Mesenteric fat pad (tissue), 1 donor: ENCODE data around the gene LRRC59. TPM values are rescaled to one million over a fixed set of nuclear protein-coding genes. Genes with fewer than 3 reads are reported as not detected.
"Not testable (repeated sequence)": the region's sequence is repeated elsewhere in the genome, so short reads cannot be mapped to it uniquely, and the experiment has no call there.

Experiments
- DNase-seq: peaks from one replicate; pipeline ENCODE4 v3.0.0-alpha.2; 2020; ENCODE audit warnings: low spot score
- long read RNA-seq: library from polyadenylated mRNA; unstranded; transcript quantifications from one replicate; pipeline ENCODE4 v2.0.0, GENCODE V29; 2020
- total RNA-seq: library from RNA; stranded (reverse); fragmentation: NEBNext Ultra II Directional; extraction: Animal tissue kit (Norgen Biotek cat#: 25700); gene quantifications from one replicate; pipeline ENCODE4 v1.2.1, GENCODE V29; 2021
- donor health status: DM: yes; HTN: yes; CAD: no.

LRRC59 gene
- total RNA-seq = 126 TPM
- long read RNA-seq, transcript LRRC59-201 (7 exons, 2,910 nt) = major isoform, 124 of 156 reads
- long read RNA-seq, partial matches to known transcripts = 7 of 156 reads
- long read RNA-seq, other reads (novel, unspliced or antisense) = 25 of 156 reads

GRCh38 chr17:50397111-50397918, at the start of gene LRRC59:
TSS of gene LRRC59 (minus strand) at chr17:50397523. CDS start at chr17:50397317, 206 bp downstream.
- peak; percentile 98 for DNase-seq

GRCh38 chr17:50445730-50446325, 48.5 kb upstream of the LRRC59 start:
- DNase-seq = no peak

- no peak for DNase-seq
These were observed 47.8 kb upstream of the LRRC59 start for GRCh38 chr17:50444841-50445715.

GRCh38 chr17:50443505-50443974, 46.2 kb upstream of the LRRC59 start:
- DNase-seq = no peak

- peak; percentile 43 for DNase-seq
These were observed 43.8 kb upstream of the LRRC59 start for GRCh38 chr17:50440838-50441829.

- no peak for DNase-seq
These were observed 43.0 kb upstream of the LRRC59 start for GRCh38 chr17:50440172-50440837.

- no peak for DNase-seq
These were observed 41.7 kb upstream of the LRRC59 start for GRCh38 chr17:50439008-50439407.

- no peak for DNase-seq
These were observed 40.1 kb upstream of the LRRC59 start for GRCh38 chr17:50437409-50437808.

GRCh38 chr17:50432125-50432762, 34.9 kb upstream of the LRRC59 start:
- DNase-seq = no peak

- no peak for DNase-seq
These were observed 33.7 kb upstream of the LRRC59 start for GRCh38 chr17:50430821-50431618.

GRCh38 chr17:50429793-50430192, 32.5 kb upstream of the LRRC59 start:
- no peak for DNase-seq

GRCh38 chr17:50428831-50429424, 31.6 kb upstream of the LRRC59 start:
- DNase-seq = no peak

- not testable (repeated sequence) for DNase-seq
These were observed 30.8 kb upstream of the LRRC59 start for GRCh38 chr17:50428126-50428525.

GRCh38 chr17:50426814-50427787, 29.8 kb upstream of the LRRC59 start:
- no peak for DNase-seq

- no peak for DNase-seq
These were observed 29.1 kb upstream of the LRRC59 start for GRCh38 chr17:50426472-50426782.

GRCh38 chr17:50425682-50426471, 28.6 kb upstream of the LRRC59 start, which contains the start of gene ACSF2:
TSS of gene ACSF2 (plus strand) at chr17:50426218. CDS start at chr17:50426262, 44 bp downstream.
- DNase-seq = peak; percentile 93
